Measurements from ENCODE around the gene EXOC4. TPM values are rescaled to one million over a fixed set of nuclear protein-coding genes. Genes with fewer than 3 reads are reported as not detected.

Gene EXOC4
- total RNA-seq, 2 donors from 2014 or later: 106 to 115 TPM

- H3K4me1 Mint-ChIP-seq: peaks cover 13% of the 10 kb centered on the region
- H3K4me3 ChIP-seq (ENCODE audit: low read length): no peak overlapping the region
- no peak for TF ChIP-seq CTCF (conservative IDR thresholded peaks at IDR 0.05)
- no peak overlapping the region for H3K9ac ChIP-seq (ENCODE audit: extremely low read depth, low read length, poor library complexity, severe bottlenecking)
- no peaks in the 10 kb centered on the region for H3K36me3 Mint-ChIP-seq (ENCODE audit: low read depth)
- no peak for DNase-seq
- no peak overlapping the region for H3K27ac Mint-ChIP-seq
- H3K36me3 ChIP-seq (ENCODE audit: control insufficient read depth, insufficient read depth, low read length): no peaks in the 10 kb centered on the region
- no peaks in the 10 kb centered on the region for H3K9me3 Mint-ChIP-seq
- H3K9me3 ChIP-seq (ENCODE audit: control insufficient read depth, low read length): no peaks in the 10 kb centered on the region
- H3K4me3 Mint-ChIP-seq: no peak overlapping the region
- H3K27me3 ChIP-seq (ENCODE audit: control insufficient read depth, insufficient read depth, low read length, poor library complexity, severe bottlenecking): no peaks in the 10 kb centered on the region
- WGBS, 2 experiments (ENCODE audit: insufficient coverage in 1 of 2, insufficient read length in 1 of 2): 86 to 100% methylated on average over 2 to 3 of the region's 4 CpGs
- H3K4me1 ChIP-seq (ENCODE audit: control insufficient read depth, insufficient read depth, low read length): peaks cover 3% of the 10 kb centered on the region
- no peak overlapping the region for H3K27ac ChIP-seq (ENCODE audit: low read depth, low read length)
- H3K27me3 Mint-ChIP-seq (ENCODE audit: insufficient read depth): no peaks in the 10 kb centered on the region
Measured at GRCh38 chr7:133709036-133709880, 456.4 kb downstream of the EXOC4 start.

- Histone ChIP-seq H3K9ac (ENCODE audit: extremely low read depth, low read length, poor library complexity, severe bottlenecking) (no peak overlapping the region), H3K36me3 (ENCODE audit: control insufficient read depth, insufficient read depth, low read length) (no peaks in the 10 kb centered on the region), H3K27ac (ENCODE audit: low read depth, low read length) (no peak overlapping the region), H3K9me3 (ENCODE audit: control insufficient read depth, low read length) (no peaks in the 10 kb centered on the region), H3K4me3 (ENCODE audit: low read length) (no peak overlapping the region), H3K27me3 (ENCODE audit: control insufficient read depth, insufficient read depth, low read length, poor library complexity, severe bottlenecking) (no peaks in the 10 kb centered on the region), H3K4me1 (ENCODE audit: control insufficient read depth, insufficient read depth, low read length) (peaks cover 3% of the 10 kb centered on the region)
- peaks cover 7% of the 10 kb centered on the region for H3K4me1 Mint-ChIP-seq
- no peak for DNase-seq
- TF ChIP-seq CTCF (conservative IDR thresholded peaks at IDR 0.05): no peak
- WGBS, 2 experiments (ENCODE audit: insufficient coverage in 1 of 2, insufficient read length in 1 of 2): no CpG with 5 or more reads among the region's 2 CpGs
- H3K36me3 Mint-ChIP-seq (ENCODE audit: low read depth): no peaks in the 10 kb centered on the region
- H3K9me3 Mint-ChIP-seq: no peaks in the 10 kb centered on the region
- H3K4me3 Mint-ChIP-seq: no peak overlapping the region
- no peak overlapping the region for H3K27ac Mint-ChIP-seq
- no peaks in the 10 kb centered on the region for H3K27me3 Mint-ChIP-seq (ENCODE audit: insufficient read depth)
Measured at GRCh38 chr7:133712544-133712943, 459.7 kb downstream of the EXOC4 start.

GRCh38 chr7:133714654-133715053, 461.8 kb downstream of the EXOC4 start:
- Histone ChIP-seq H3K4me3 (ENCODE audit: low read length) (no peak overlapping the region), H3K27ac (ENCODE audit: low read depth, low read length) (no peak overlapping the region), H3K9ac (ENCODE audit: extremely low read depth, low read length, poor library complexity, severe bottlenecking) (no peak overlapping the region), H3K4me1 (ENCODE audit: control insufficient read depth, insufficient read depth, low read length) (no peaks in the 10 kb centered on the region), H3K36me3 (ENCODE audit: control insufficient read depth, insufficient read depth, low read length) (no peaks in the 10 kb centered on the region), H3K9me3 (ENCODE audit: control insufficient read depth, low read length) (no peaks in the 10 kb centered on the region), H3K27me3 (ENCODE audit: control insufficient read depth, insufficient read depth, low read length, poor library complexity, severe bottlenecking) (no peaks in the 10 kb centered on the region)
- H3K9me3 Mint-ChIP-seq: peaks cover 5% of the 10 kb centered on the region
- no peaks in the 10 kb centered on the region for H3K4me1 Mint-ChIP-seq
- peaks cover 2% of the 10 kb centered on the region for H3K36me3 Mint-ChIP-seq (ENCODE audit: low read depth)
- DNase-seq: no peak
- no peaks in the 10 kb centered on the region for H3K27me3 Mint-ChIP-seq (ENCODE audit: insufficient read depth)
- no peak overlapping the region for H3K27ac Mint-ChIP-seq
- no peak overlapping the region for H3K4me3 Mint-ChIP-seq
- 88% methylated on average over 3 of the region's 3 CpGs; no CpG with 5 or more reads in 1 of the 2 experiments for WGBS, 2 experiments (ENCODE audit: insufficient coverage in 1 of 2, insufficient read length in 1 of 2)
- TF ChIP-seq CTCF (conservative IDR thresholded peaks at IDR 0.05): no peak
